ENCODE results near the gene MYBPC3. TPM values are rescaled to one million over a fixed set of nuclear protein-coding genes. Genes with fewer than 3 reads are reported as not detected.

Gene MYBPC3
- polyA plus RNA-seq, 2 donors: 0.04 to 0.08 TPM

DNA sequence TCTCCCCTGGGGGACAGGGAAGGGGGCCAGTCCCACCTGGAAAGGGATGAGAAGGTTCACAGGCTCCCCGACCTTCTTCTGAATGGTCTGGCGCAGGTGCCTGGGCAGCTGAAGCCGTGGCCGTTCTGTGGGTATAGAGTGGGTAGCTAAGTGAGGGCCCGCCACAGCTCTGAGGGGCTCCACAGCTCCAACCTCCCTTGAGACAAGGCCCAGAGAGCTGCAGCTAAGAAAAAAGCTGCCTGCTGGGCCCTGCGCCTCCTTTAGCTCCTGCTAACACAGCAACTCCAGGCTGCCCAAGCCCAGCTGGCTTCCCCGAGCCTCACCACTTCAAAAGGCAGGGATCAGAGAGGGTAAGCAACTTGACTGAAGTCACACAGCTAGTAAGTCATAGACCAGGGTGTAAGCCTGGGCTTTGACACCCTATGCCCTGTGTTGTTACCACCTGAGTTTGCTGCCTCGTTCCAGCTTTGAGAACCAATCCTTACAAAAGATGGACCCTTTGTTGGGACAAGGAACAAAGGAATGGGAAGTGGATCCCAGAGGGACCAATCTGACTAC lies 18.5 kb downstream of the MYBPC3 start:
- Histone ChIP-seq H3K36me3 (ENCODE audit: control insufficient read depth in 2 of 2, insufficient read depth in 2 of 2, low read length in 1 of 2) (peaks cover under 1 to 9% of the 10 kb centered on the region in 2 donors), H3K27me3 (ENCODE audit: control insufficient read depth in 1 of 2, insufficient read depth in 2 of 2, low read length in 2 of 2) (no peaks in the 10 kb centered on the region), H3K4me3 (ENCODE audit: low read depth in 1 of 2, low read length in 2 of 2) (no peak overlapping the region), H3K4me1 (ENCODE audit: control insufficient read depth in 2 of 2, insufficient read depth in 2 of 2, low read length in 1 of 2) (peaks cover 2% of the 10 kb centered on the region in 2 donors), H3K9me3 (ENCODE audit: control insufficient read depth in 2 of 2, insufficient read depth in 1 of 2, low read depth in 1 of 2, low read length in 1 of 2) (no peaks in the 10 kb centered on the region), H3K27ac (ENCODE audit: low read depth in 2 of 2, low read length in 1 of 2) (no peak overlapping the region)
- WGBS, 2 donors: 90 to 94% methylated on average over 8 of the region's 8 CpGs

GRCh38 chr11:47333526-47333845 lies 19.0 kb downstream of the MYBPC3 start:
- H3K36me3 ChIP-seq (ENCODE audit: control insufficient read depth in 2 of 2, insufficient read depth in 2 of 2, low read length in 1 of 2): peaks cover 5 to 14% of the 10 kb centered on the region in 2 donors
- no peak overlapping the region for H3K4me3 ChIP-seq (ENCODE audit: low read depth in 1 of 2, low read length in 2 of 2)
- no peaks in the 10 kb centered on the region for H3K9me3 ChIP-seq (ENCODE audit: control insufficient read depth in 2 of 2, insufficient read depth in 1 of 2, low read depth in 1 of 2, low read length in 1 of 2)
- no peak overlapping the region for H3K27ac ChIP-seq (ENCODE audit: low read depth in 2 of 2, low read length in 1 of 2)
- H3K27me3 ChIP-seq (ENCODE audit: control insufficient read depth in 1 of 2, insufficient read depth in 2 of 2, low read length in 2 of 2): no peaks in the 10 kb centered on the region
- peaks cover 2% of the 10 kb centered on the region in 2 donors for H3K4me1 ChIP-seq (ENCODE audit: control insufficient read depth in 2 of 2, insufficient read depth in 2 of 2, low read length in 1 of 2)
- WGBS, 2 donors: 92 to 94% methylated on average over 14 of the region's 14 CpGs

DNA sequence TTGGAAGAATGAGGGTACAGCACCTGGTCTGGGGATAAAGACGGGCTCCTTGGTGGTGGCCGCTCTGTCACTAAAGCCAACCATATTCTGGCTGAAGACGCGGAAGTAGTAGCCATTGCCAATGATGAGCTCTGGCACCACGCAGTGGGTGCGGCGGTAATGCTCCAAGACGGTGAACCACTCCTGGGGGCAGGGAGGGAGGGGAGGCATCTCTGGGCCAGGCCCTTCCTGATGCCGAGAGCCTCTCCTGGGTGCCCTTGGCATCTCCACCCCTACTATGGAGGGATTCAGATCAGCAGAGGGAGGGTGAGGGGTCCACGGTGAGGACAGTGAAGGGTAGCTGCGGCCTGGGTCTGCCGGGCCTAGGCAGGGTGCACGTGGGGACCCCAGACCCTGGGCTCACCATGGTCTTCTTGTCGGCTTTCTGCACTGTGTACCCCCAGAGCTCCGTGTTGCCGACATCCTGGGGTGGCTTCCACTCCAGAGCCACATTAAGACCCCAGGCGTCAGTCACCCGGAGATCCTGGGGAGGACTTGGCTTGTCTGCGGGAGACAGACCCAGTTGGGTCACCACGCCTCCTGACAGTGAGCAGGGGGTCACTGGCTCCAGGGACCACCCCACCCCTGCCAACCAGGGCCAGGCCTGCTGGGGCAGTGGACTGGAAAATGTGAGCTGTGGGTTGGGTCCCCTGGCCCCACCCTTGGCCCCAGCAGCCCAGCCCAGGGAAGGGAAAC lies 19.5 kb downstream of the MYBPC3 start:
- no peak overlapping the region for H3K4me3 ChIP-seq (ENCODE audit: low read depth in 1 of 2, low read length in 2 of 2)
- H3K9me3 ChIP-seq (ENCODE audit: control insufficient read depth in 2 of 2, insufficient read depth in 1 of 2, low read depth in 1 of 2, low read length in 1 of 2): no peaks in the 10 kb centered on the region
- no peak overlapping the region for H3K27ac ChIP-seq (ENCODE audit: low read depth in 2 of 2, low read length in 1 of 2)
- peaks cover 2% of the 10 kb centered on the region in 2 donors for H3K4me1 ChIP-seq (ENCODE audit: control insufficient read depth in 2 of 2, insufficient read depth in 2 of 2, low read length in 1 of 2)
- WGBS, 2 donors: 92 to 93% methylated on average over 20 of the region's 20 CpGs
- peaks cover 9 to 19% of the 10 kb centered on the region in 2 donors for H3K36me3 ChIP-seq (ENCODE audit: control insufficient read depth in 2 of 2, insufficient read depth in 2 of 2, low read length in 1 of 2)
- H3K27me3 ChIP-seq (ENCODE audit: control insufficient read depth in 1 of 2, insufficient read depth in 2 of 2, low read length in 2 of 2): no peaks in the 10 kb centered on the region

GRCh38 chr11:47332303-47332711 lies 20.2 kb downstream of the MYBPC3 start:
- Histone ChIP-seq H3K27ac (ENCODE audit: low read depth in 2 of 2, low read length in 1 of 2) (no peak overlapping the region), H3K4me3 (ENCODE audit: low read depth in 1 of 2, low read length in 2 of 2) (no peak overlapping the region), H3K9me3 (ENCODE audit: control insufficient read depth in 2 of 2, insufficient read depth in 1 of 2, low read depth in 1 of 2, low read length in 1 of 2) (no peaks in the 10 kb centered on the region), H3K27me3 (ENCODE audit: control insufficient read depth in 1 of 2, insufficient read depth in 2 of 2, low read length in 2 of 2) (no peaks in the 10 kb centered on the region), H3K36me3 (ENCODE audit: control insufficient read depth in 2 of 2, insufficient read depth in 2 of 2, low read length in 1 of 2) (peaks cover 9 to 24% of the 10 kb centered on the region in 2 donors), H3K4me1 (ENCODE audit: control insufficient read depth in 2 of 2, insufficient read depth in 2 of 2, low read length in 1 of 2) (peaks cover 2% of the 10 kb centered on the region in 2 donors)
- WGBS, 2 donors: 77 to 82% methylated on average over 13 of the region's 13 CpGs

DNA sequence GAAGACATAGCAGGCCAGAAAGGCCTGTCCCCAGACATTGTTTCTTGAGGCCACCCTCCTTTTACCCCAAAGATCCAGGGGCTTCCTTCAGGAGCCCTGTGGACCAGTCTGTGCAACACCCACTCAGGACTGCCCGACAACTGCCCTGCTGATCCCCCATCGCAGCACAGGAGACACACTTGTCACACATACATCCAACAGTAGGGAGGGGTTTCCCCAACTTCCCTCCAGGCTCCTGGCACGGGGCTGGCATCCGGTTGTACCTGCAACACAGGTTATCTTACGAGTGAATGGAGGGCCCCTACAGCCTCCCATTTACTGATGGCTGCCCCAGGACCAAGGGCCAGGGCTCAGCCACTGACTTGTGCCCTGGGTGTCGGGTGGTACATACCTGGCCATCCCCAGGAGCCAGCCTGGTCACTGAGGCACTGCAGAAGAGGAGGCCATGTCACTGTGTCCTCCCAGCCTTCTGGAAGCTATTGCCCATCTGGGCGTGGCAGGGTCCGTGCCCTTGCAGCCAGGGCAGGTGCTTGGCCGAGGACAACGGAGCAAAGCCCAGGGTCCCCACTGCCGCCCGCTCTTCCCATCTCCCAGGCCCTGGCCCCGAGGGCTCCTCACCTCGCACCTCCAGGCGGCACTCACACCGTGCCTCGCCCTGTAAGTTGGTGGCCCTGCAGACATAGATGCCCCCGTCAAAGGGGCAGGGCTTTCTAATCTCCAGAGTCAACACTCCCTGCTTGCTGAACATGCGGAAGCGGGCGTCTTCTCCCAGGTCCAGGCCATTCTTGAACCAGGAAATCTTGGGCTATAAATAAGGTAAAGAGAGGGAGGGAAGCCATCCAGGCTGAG lies 20.8 kb downstream of the MYBPC3 start:
- Histone ChIP-seq H3K4me3 (ENCODE audit: low read depth in 1 of 2, low read length in 2 of 2) (no peak overlapping the region), H3K36me3 (ENCODE audit: control insufficient read depth in 2 of 2, insufficient read depth in 2 of 2, low read length in 1 of 2) (peaks cover 9 to 28% of the 10 kb centered on the region in 2 donors), H3K27ac (ENCODE audit: low read depth in 2 of 2, low read length in 1 of 2) (no peak overlapping the region), H3K27me3 (ENCODE audit: control insufficient read depth in 1 of 2, insufficient read depth in 2 of 2, low read length in 2 of 2) (no peaks in the 10 kb centered on the region), H3K9me3 (ENCODE audit: control insufficient read depth in 2 of 2, insufficient read depth in 1 of 2, low read depth in 1 of 2, low read length in 1 of 2) (no peaks in the 10 kb centered on the region), H3K4me1 (ENCODE audit: control insufficient read depth in 2 of 2, insufficient read depth in 2 of 2, low read length in 1 of 2) (peaks cover 2% of the 10 kb centered on the region in 2 donors)
- WGBS, 2 donors: 69 to 75% methylated on average over 21 of the region's 21 CpGs

- H3K9me3 ChIP-seq (ENCODE audit: control insufficient read depth in 2 of 2, insufficient read depth in 1 of 2, low read depth in 1 of 2, low read length in 1 of 2): no peaks in the 10 kb centered on the region
- H3K4me1 ChIP-seq (ENCODE audit: control insufficient read depth in 2 of 2, insufficient read depth in 2 of 2, low read length in 1 of 2): peaks cover 2% of the 10 kb centered on the region in 2 donors
- H3K4me3 ChIP-seq (ENCODE audit: low read depth in 1 of 2, low read length in 2 of 2): no peak overlapping the region
- H3K36me3 ChIP-seq (ENCODE audit: control insufficient read depth in 2 of 2, insufficient read depth in 2 of 2, low read length in 1 of 2): peaks cover 9 to 32% of the 10 kb centered on the region in 2 donors
- WGBS, 2 donors: 45 to 53% methylated on average over 16 of the region's 16 CpGs
- H3K27me3 ChIP-seq (ENCODE audit: control insufficient read depth in 1 of 2, insufficient read depth in 2 of 2, low read length in 2 of 2): no peaks in the 10 kb centered on the region
- H3K27ac ChIP-seq (ENCODE audit: low read depth in 2 of 2, low read length in 1 of 2): no peak overlapping the region
These were observed 22.2 kb downstream of the MYBPC3 start for GRCh38 chr11:47329987-47330931.

DNA sequence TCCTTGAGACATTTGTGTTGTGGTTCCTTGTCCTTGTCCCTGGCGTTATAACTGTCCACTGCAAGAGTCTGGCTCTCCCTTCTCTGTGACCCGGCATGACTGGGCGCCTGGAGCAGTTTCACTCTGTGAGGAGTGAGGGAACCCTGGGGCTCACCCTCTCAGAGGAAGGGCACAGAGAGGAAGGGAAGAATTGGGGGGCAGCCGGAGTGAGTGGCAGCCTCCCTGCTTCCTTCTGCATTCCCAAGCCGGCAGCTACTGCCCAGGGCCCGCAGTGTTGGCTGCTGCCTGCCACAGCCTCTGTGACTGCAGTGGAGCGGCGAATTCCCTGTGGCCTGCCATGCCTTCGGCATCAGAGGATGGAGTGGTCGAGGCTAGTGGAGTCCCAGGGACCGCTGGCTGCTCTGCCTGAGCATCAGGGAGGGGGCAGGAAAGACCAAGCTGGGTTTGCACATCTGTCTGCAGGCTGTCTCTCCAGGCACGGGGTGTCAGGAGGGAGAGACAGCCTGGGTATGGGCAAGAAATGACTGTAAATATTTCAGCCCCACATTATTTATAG lies 23.0 kb downstream of the MYBPC3 start:
- Histone ChIP-seq H3K27me3 (ENCODE audit: control insufficient read depth in 1 of 2, insufficient read depth in 2 of 2, low read length in 2 of 2) (no peaks in the 10 kb centered on the region), H3K36me3 (ENCODE audit: control insufficient read depth in 2 of 2, insufficient read depth in 2 of 2, low read length in 1 of 2) (peaks cover 9 to 32% of the 10 kb centered on the region in 2 donors), H3K27ac (ENCODE audit: low read depth in 2 of 2, low read length in 1 of 2) (no peak overlapping the region), H3K9me3 (ENCODE audit: control insufficient read depth in 2 of 2, insufficient read depth in 1 of 2, low read depth in 1 of 2, low read length in 1 of 2) (no peaks in the 10 kb centered on the region), H3K4me1 (ENCODE audit: control insufficient read depth in 2 of 2, insufficient read depth in 2 of 2, low read length in 1 of 2) (peaks cover 2% of the 10 kb centered on the region in 2 donors), H3K4me3 (ENCODE audit: low read depth in 1 of 2, low read length in 2 of 2) (no peak overlapping the region)
- 75 to 83% methylated on average over 12 of the region's 12 CpGs for WGBS, 2 donors

- H3K27ac ChIP-seq (ENCODE audit: low read depth in 2 of 2, low read length in 1 of 2): no peak overlapping the region
- no peaks in the 10 kb centered on the region for H3K9me3 ChIP-seq (ENCODE audit: control insufficient read depth in 2 of 2, insufficient read depth in 1 of 2, low read depth in 1 of 2, low read length in 1 of 2)
- H3K36me3 ChIP-seq (ENCODE audit: control insufficient read depth in 2 of 2, insufficient read depth in 2 of 2, low read length in 1 of 2): peaks cover 9 to 32% of the 10 kb centered on the region in 2 donors
- H3K4me1 ChIP-seq (ENCODE audit: control insufficient read depth in 2 of 2, insufficient read depth in 2 of 2, low read length in 1 of 2): peaks cover 2% of the 10 kb centered on the region in 2 donors
- WGBS, 2 donors: 85 to 86% methylated on average over 29 of the region's 29 CpGs
- H3K4me3 ChIP-seq (ENCODE audit: low read depth in 1 of 2, low read length in 2 of 2): no peak overlapping the region
- no peaks in the 10 kb centered on the region for H3K27me3 ChIP-seq (ENCODE audit: control insufficient read depth in 1 of 2, insufficient read depth in 2 of 2, low read length in 2 of 2)
These were observed 23.8 kb downstream of the MYBPC3 start for GRCh38 chr11:47328449-47329390.
